Endodermal cell (in vitro differentiated cells): ENCODE measurements around the gene ABI3BP. TPM values are rescaled to one million over a fixed set of nuclear protein-coding genes. Genes with fewer than 3 reads are reported as not detected.

ENCODE experiments used
- DNase-seq: peaks from one replicate; pipeline ENCODE4 v3.0.0-alpha.2; 2017
- H3K27ac ChIP-seq: 2 replicates; pipeline ENCODE4 v1.5.1; 2013; ENCODE audit warnings: mild to moderate bottlenecking, low read depth, low read length, moderate library complexity
- H3K27me3 ChIP-seq: 2 replicates; pipeline ENCODE4 v1.6.1; 2013; ENCODE audit warnings: mild to moderate bottlenecking, low read length, moderate library complexity; ENCODE audit not compliant: insufficient read depth, control insufficient read depth, poor library complexity, severe bottlenecking
- H3K36me3 ChIP-seq: 2 replicates; pipeline ENCODE4 v1.7.0; 2013; ENCODE audit warnings: mild to moderate bottlenecking, low read length, moderate library complexity; ENCODE audit not compliant: control insufficient read depth, insufficient read depth
- H3K4me1 ChIP-seq: one replicate; pipeline ENCODE4 v1.7.0; 2013; ENCODE audit warnings: low read length; ENCODE audit not compliant: control insufficient read depth, insufficient read depth
- H3K4me3 ChIP-seq: 2 replicates; pipeline ENCODE4 v1.5.1; 2013; ENCODE audit warnings: mild to moderate bottlenecking, low read length, moderate library complexity
- H3K9ac ChIP-seq: 2 replicates; pipeline ENCODE4 v1.6.1; 2013; ENCODE audit warnings: mild to moderate bottlenecking, low read length, moderate library complexity; ENCODE audit not compliant: poor library complexity, severe bottlenecking; ENCODE audit errors: extremely low read depth
- H3K9me3 ChIP-seq: 2 replicates; pipeline ENCODE4 v1.6.1; 2013; ENCODE audit warnings: mild to moderate bottlenecking, low read length, moderate library complexity; ENCODE audit not compliant: control insufficient read depth
- H3K27ac Mint-ChIP-seq: 2 replicates; pipeline ENCODE4 v1.8.0; 2020; ENCODE audit warnings: mixed read lengths
- H3K27me3 Mint-ChIP-seq: 2 replicates; pipeline ENCODE4 v1.8.0; 2021; ENCODE audit warnings: mild to moderate bottlenecking, mixed read lengths; ENCODE audit not compliant: insufficient read depth
- H3K36me3 Mint-ChIP-seq: 2 replicates; pipeline ENCODE4 v1.8.0; 2020; ENCODE audit warnings: low read depth, mixed read lengths
- H3K4me1 Mint-ChIP-seq: 2 replicates; pipeline ENCODE4 v1.8.0; 2020; ENCODE audit warnings: mixed read lengths
- H3K4me3 Mint-ChIP-seq: 2 replicates; pipeline ENCODE4 v1.8.0; 2020; ENCODE audit warnings: mild to moderate bottlenecking, moderate library complexity, mixed read lengths
- H3K9me3 Mint-ChIP-seq: 2 replicates; pipeline ENCODE4 v1.8.0; 2020; ENCODE audit warnings: mild to moderate bottlenecking, mixed read lengths
- WGBS, 2 experiments: methylation state at CpG; one replicate each; pipeline versions ENCODE4 v1.1.5 to v1.1.7; 2013; ENCODE audit warnings: missing lambda C conversion rate in 2 of 2, mixed read lengths in 1 of 2; ENCODE audit not compliant: insufficient coverage in 1 of 2, insufficient read length in 1 of 2; 5-methylcytosine and 5-hydroxymethylcytosine counted together
- total RNA-seq, 2 donors: library from RNA; stranded (reverse); fragmentation: NEBNext Ultra II Directional in 1 of 2; extraction: Animal tissue kit (Norgen Biotek cat#: 25700) in 1 of 2; gene quantifications; 2 replicates in 1 of 2; 3 replicates in 1 of 2; pipeline ENCODE4 v1.2.1, GENCODE V29; 2021
- TF ChIP-seq, protein P1 (sequence below): fragments of 200-600 bp; sonication (generic); conservative IDR thresholded peaks from 2 replicates; pipeline ENCODE4 v1.5.0; 2021; ENCODE audit warnings: antibody characterized with exemption, mild to moderate bottlenecking

Gene ABI3BP
- total RNA-seq, 2 donors from 2014 or later, result 0.42 TPM; not detected in 1

- Histone ChIP-seq H3K27me3 (no peaks in the 10 kb centered on the region), H3K4me3 (no peak overlapping the region), H3K27ac (no peak overlapping the region), H3K4me1 (peaks cover 8% of the 10 kb centered on the region), H3K9me3 (no peaks in the 10 kb centered on the region), H3K36me3 (peaks cover 93% of the 10 kb centered on the region), H3K9ac (no peak overlapping the region)
- no peak for DNase-seq
- 91% methylated on average over 3 of the region's 3 CpGs; no CpG with 5 or more reads in 1 of the 2 experiments for WGBS, 2 experiments
- Mint-ChIP-seq H3K27ac (no peak overlapping the region), H3K27me3 (no peaks in the 10 kb centered on the region), H3K4me1 (peaks cover 3% of the 10 kb centered on the region), H3K9me3 (no peaks in the 10 kb centered on the region), H3K36me3 (peaks cover 61% of the 10 kb centered on the region), H3K4me3 (no peak overlapping the region)
- TF ChIP-seq, protein P1, sequence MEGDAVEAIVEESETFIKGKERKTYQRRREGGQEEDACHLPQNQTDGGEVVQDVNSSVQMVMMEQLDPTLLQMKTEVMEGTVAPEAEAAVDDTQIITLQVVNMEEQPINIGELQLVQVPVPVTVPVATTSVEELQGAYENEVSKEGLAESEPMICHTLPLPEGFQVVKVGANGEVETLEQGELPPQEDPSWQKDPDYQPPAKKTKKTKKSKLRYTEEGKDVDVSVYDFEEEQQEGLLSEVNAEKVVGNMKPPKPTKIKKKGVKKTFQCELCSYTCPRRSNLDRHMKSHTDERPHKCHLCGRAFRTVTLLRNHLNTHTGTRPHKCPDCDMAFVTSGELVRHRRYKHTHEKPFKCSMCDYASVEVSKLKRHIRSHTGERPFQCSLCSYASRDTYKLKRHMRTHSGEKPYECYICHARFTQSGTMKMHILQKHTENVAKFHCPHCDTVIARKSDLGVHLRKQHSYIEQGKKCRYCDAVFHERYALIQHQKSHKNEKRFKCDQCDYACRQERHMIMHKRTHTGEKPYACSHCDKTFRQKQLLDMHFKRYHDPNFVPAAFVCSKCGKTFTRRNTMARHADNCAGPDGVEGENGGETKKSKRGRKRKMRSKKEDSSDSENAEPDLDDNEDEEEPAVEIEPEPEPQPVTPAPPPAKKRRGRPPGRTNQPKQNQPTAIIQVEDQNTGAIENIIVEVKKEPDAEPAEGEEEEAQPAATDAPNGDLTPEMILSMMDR, result no peak
These were observed 249.7 kb downstream of the ABI3BP start for GRCh38 chr3:100743535-100743934.

DNA sequence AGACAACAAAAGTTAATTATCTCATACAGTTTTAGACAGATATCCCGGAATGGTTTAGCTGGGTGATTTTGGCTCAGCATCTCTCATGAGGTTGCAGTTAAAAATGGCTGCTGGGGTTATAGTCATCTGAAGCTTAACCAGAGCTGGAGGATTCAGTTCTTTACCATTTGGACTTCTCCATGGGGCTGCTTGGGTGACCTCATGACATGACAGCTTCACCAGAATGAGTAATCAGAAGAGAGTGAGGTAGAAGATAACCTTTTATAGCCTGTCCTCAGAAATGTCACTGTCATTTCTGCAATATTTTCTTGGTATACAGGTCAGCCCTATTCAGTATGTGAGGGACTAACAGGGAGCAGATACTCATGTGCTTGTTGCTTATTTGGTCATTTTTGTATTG is 253.0 kb downstream of the ABI3BP start:
- Histone ChIP-seq H3K27me3 (no peaks in the 10 kb centered on the region), H3K4me3 (no peak overlapping the region), H3K27ac (no peak overlapping the region), H3K36me3 (peaks cover 76% of the 10 kb centered on the region), H3K9ac (no peak overlapping the region), H3K9me3 (no peaks in the 10 kb centered on the region), H3K4me1 (peaks cover 17% of the 10 kb centered on the region)
- H3K4me3 Mint-ChIP-seq, result no peak overlapping the region
- H3K27ac Mint-ChIP-seq, result no peak overlapping the region
- TF ChIP-seq, protein P1, result no peak
- peaks cover 21% of the 10 kb centered on the region for H3K4me1 Mint-ChIP-seq
- no peaks in the 10 kb centered on the region for H3K27me3 Mint-ChIP-seq
- H3K36me3 Mint-ChIP-seq, result peaks cover 45% of the 10 kb centered on the region
- no peaks in the 10 kb centered on the region for H3K9me3 Mint-ChIP-seq
- no peak for DNase-seq
- WGBS, 2 experiments, result 79 to 83% methylated on average over 1 of the region's 1 CpG

DNA sequence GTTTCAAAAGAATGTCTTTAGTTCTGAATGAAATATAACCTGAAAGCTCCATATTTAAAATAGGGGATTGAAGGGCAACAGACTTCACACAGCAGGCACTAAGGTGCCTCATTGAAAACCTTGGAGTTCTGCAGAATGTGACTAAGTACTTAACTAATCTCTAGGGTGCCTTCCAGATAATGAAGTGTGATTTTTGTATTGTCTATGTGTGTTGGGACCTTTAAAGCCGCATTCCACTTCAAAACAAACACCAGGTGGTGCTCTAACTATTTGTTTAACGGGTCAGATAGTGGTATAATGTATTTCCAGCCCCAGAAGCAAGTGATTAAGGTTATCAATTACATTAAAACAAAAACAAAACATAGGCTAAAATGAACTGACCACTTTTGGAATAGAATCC is 255.9 kb downstream of the ABI3BP start:
- H3K36me3 Mint-ChIP-seq, result peaks cover 44% of the 10 kb centered on the region
- Histone ChIP-seq H3K4me1 (peaks cover 17% of the 10 kb centered on the region), H3K27me3 (no peaks in the 10 kb centered on the region), H3K9ac (no peak overlapping the region), H3K36me3 (peaks cover 77% of the 10 kb centered on the region), H3K9me3 (no peaks in the 10 kb centered on the region), H3K27ac (peak overlapping the region; percentile 26), H3K4me3 (no peak overlapping the region)
- H3K27me3 Mint-ChIP-seq, result no peaks in the 10 kb centered on the region
- H3K4me1 Mint-ChIP-seq, result peaks cover 39% of the 10 kb centered on the region
- peak overlapping the region; percentile 54 for H3K27ac Mint-ChIP-seq
- H3K4me3 Mint-ChIP-seq, result no peak overlapping the region
- TF ChIP-seq, protein P1, result peak; percentile 62
- DNase-seq, result peak; percentile 64
- no peaks in the 10 kb centered on the region for H3K9me3 Mint-ChIP-seq
- 6% methylated on average over 2 of the region's 2 CpGs; no CpG with 5 or more reads in 1 of the 2 experiments for WGBS, 2 experiments
